HG03064 (cell line): ENCODE results near the gene CDH12.
"Not testable (repeated sequence)": the region's sequence is repeated elsewhere in the genome, so short reads cannot be mapped to it uniquely, and the experiment has no call there.

Experiments used
- ATAC-seq: cut with Tn5 transposase; IDR thresholded peaks from one replicate; pipeline ENCODE4 v1.9.1; 2021; ENCODE audit warnings: low read depth; ENCODE audit not compliant: unreplicated experiment

Gene CDH12

GRCh38 chr5:22662391-22662790, 190.8 kb downstream of the CDH12 start:
- ATAC-seq, result no peak

DNA sequence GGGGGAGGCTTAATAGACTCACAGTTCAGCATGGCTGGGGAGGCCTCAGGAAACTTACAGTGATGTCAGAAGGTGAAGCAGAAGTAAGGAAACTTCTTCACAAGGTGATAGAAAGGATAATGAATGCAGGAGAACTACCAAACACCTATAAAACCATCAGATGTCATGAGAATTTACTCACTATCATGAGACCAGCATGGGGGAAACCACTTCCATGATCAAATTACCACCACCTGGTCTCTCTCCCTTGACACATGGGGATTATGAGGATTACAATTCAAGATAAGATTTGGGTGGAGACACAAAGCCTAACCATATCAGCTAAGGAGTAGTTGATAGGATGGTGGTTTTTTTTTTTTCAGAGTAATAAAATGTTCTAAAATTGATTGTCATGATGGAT, 201.8 kb downstream of the CDH12 start:
- no peak for ATAC-seq

GRCh38 chr5:22650511-22650910, 202.6 kb downstream of the CDH12 start:
- no peak for ATAC-seq

DNA sequence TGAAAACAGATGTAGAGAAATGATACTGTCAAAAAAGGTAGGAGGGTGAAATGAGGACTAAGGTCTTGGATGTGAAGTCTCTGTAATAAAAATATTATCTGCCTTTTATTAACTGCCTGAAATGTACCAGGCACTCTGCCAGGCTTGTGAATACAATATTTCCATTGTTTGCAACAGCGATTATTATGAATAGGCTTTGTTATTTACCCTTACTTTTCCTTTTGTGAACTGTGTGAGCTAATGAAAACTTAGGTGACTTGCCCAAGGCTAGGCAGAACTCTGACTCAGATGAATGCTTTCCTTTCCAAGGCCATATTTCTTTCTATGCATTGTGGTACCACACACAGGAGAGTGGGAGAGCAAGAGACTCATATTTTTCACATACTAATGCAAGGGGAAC, 204.1 kb downstream of the CDH12 start:
- ATAC-seq, result no peak

DNA sequence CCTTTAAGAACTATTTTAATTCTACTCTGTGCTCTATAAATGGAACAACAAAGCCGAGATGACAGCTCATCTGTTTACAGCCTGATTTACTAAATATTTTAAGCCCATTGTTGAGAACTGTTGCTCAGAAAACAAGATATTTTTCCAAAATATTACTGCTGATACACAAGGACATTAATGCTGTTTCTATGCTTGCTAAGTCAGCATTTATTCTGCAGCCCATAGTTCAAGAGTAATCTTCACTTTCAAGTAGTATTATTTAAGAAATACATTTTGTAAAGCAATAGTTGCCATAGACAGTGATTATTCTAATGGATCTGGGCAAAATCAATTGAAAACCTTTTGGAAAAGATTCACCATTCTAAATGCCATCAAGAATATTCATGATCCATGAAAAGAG, 208.3 kb downstream of the CDH12 start:
- ATAC-seq, result no peak

DNA sequence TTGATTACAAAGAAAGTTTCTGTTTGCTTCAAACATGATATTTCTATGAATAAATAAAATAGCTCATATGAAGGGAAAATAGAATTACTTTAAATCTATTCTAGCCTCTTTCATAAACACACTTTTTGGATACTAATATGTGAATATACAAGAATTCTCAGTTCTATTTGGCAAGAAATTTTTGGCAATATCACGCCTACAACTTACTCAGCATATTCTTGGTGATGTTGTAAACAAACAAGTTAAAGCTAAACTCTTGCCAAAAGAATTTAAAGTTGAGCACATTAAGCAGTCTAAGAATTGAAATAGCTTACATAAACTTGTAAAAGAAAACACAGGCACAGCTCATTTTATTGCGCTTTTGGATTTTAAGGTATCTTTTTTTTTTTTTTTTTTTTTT, 209.8 kb downstream of the CDH12 start:
- no peak for ATAC-seq

- no peak for ATAC-seq
These were observed 221.5 kb downstream of the CDH12 start for GRCh38 chr5:22631683-22632082.

GRCh38 chr5:22627029-22627428, 226.1 kb downstream of the CDH12 start:
- no peak for ATAC-seq

GRCh38 chr5:22625451-22625850, 227.7 kb downstream of the CDH12 start:
- no peak for ATAC-seq

DNA sequence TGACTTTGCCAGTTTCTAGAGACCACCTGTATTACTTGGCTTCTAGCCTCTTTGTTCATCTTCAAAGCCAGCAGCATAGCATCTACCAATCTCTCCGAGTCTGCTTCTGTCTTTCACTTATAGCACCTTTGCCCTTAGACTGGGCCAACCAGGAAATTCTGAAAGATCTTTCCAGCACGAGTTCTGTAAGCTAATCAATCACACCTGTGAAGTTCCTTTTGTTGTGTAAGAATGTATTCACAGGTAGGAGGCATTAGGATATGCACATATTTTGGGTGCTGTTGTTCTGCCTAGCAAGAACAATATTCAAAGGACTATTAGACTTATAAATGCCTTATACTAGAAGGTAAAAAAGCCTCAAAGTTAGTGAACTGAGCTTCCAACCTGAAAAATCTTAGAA, 232.1 kb downstream of the CDH12 start:
- no peak for ATAC-seq

- ATAC-seq, result no peak
These were observed 237.2 kb downstream of the CDH12 start for GRCh38 chr5:22615964-22616363.

DNA sequence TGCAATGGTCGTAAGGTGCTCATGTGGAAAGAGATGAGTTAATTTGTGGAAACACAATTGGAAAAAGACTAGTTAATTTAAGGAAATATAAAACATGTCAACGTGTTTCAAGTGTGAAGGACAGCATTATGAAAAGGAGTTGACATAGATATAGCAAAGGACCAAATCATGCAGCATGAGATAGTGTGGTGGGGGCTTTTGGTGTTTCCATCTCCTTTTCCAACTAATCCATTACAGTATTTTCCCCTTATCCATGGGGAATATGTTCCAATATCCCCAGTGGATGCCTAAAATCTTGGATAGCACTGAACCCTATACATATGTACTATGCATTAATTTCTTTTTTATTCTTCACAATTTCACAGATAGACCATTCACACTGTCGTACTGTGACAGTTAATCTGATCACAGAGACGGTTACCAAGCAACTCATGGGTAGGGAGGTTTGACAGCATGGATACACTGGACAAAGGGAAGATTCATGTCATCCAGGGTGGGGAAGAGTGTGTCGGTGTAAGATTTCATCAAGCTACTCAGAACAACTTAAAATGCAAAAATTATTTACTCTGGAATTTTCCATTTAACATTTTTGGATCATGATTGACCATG, 238.6 kb downstream of the CDH12 start:
- no peak for ATAC-seq

DNA sequence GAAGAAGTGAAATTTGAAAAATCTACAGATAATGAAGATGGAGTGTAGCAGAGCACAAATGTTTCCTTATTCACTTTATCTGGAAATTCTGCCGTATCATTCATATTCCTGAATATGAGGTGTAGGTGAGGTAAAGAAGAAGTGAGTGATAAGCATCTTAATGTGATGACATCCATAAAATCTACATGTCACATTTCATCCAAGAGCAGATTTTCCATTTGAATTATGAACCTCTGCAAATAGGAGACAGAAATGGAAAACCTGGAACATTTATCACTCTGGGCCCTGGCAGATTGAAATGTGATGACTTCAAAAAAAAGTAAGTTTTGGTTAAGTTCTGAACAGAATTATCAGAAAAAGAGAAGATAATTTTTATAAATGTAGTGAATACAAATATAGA, 240.2 kb downstream of the CDH12 start:
- no peak for ATAC-seq

GRCh38 chr5:22611327-22611726, 241.8 kb downstream of the CDH12 start:
- ATAC-seq, result no peak

- not testable (repeated sequence) for ATAC-seq
These were observed 245.6 kb downstream of the CDH12 start for GRCh38 chr5:22607498-22607897.

GRCh38 chr5:22605473-22605872, 247.7 kb downstream of the CDH12 start:
- ATAC-seq, result no peak

- ATAC-seq, result no peak
These were observed 248.4 kb downstream of the CDH12 start for GRCh38 chr5:22604711-22605110.

GRCh38 chr5:22598796-22599195, 254.3 kb downstream of the CDH12 start:
- ATAC-seq, result no peak

DNA sequence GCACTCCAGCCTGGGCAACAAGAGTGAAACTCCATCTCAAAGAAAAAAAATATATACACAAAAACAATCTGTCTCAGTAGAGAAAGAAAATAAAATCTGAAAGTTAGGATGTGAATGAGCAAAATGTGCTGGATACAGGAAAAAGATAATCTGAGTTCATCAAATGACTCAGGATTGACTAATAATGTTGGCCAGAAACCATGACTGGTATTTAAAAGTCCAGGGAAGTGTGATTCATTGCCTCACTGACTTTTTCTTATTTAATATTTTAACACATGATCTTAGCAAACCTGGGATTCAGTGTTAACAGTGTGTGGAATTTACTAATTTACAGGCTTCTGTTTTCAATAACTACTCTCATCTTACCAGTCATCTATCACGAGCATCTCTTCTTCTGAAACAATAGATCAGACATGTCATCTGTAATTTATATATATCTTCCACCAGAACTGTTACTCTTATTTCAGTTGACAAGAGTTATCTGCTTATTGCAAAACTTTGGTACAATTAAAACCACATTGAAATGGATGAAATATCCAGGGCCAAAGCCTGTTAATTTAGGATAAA, 256.7 kb downstream of the CDH12 start:
- ATAC-seq, result no peak

GRCh38 chr5:22594491-22594890, 258.7 kb downstream of the CDH12 start:
- ATAC-seq, result no peak

DNA sequence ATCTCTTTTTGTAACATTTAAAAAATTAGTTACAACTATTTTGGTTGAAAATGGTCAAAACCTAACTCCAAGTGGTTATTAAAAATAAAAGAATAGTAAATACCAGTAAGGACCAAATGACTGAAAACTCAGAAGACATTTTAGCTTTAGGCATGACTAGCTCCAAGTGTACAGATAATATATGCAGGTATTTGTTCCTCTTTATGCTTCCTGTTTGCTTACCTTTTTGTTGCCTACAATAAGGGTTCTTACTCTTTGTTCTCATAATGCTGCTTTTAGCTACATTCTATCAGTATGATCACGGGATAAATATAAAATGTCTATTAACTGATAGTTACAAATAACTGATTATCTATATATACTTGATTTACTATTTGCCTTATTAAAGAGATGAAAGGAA, 259.6 kb downstream of the CDH12 start:
- ATAC-seq, result no peak

DNA sequence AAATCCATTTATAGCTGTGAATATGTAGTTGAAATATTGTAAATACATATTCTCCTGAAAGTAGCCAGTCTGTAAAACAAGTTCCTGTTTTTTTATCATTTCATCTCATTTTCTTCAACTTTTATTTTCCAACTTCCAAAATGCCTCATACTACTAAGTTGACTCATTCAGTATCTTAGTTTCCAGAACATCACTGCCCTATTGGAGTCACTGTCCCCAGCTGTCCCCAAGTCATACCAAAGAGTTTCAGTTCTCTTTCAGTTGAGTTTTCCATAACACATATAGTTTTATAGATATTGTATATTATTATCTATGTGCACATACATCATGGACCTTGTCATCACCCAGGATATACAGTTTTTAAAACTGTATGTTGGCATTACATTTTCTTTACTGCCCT, 261.7 kb downstream of the CDH12 start:
- no peak for ATAC-seq
